ENCODE results near the gene SEMA4D. TPM values are rescaled to one million over a fixed set of nuclear protein-coding genes. Genes with fewer than 3 reads are reported as not detected.

The SEMA4D gene
- total RNA-seq, 1 experiment from 2014 or later, result 48.4 TPM

GRCh38 chr9:89418474-89418845 is 79.5 kb downstream of the SEMA4D start:
- TF ChIP-seq CTCF (conservative IDR thresholded peaks at IDR 0.05) (no peak), EZH2 (IDR thresholded peaks at IDR 0.05; ENCODE audit: low read depth) (no peak)
- H3K4me2 ChIP-seq, result no peak overlapping the region
- intact Hi-C loops (cut with micrococcal nuclease; ENCODE audit: unreplicated experiment), result no loop called here
- no peaks in the 10 kb centered on the region for H3K79me2 ChIP-seq (ENCODE audit: low read depth)
- no peaks in the 10 kb centered on the region for H3K36me3 ChIP-seq (ENCODE audit: low read depth)
- H3K27ac ChIP-seq, result no peak overlapping the region
- no peaks in the 10 kb centered on the region for H3K4me1 ChIP-seq (replicated peaks; ENCODE audit: insufficient read depth)
- H2AFZ ChIP-seq, result no peak overlapping the region
- DNase-seq, result no peak
- H3K27me3 ChIP-seq (ENCODE audit: insufficient read depth, low read depth), result no peaks in the 10 kb centered on the region
- no TSS peak for BruUV-seq (replicated peaks)
- ChIA-PET CTCF (interaction anchor here (0.6 kb wide), 1 partner anchor 400 kb away, joined by 7 read pairs; no protein-coding TSS in a partner anchor), POLR2A (ENCODE audit: unreplicated experiment) (no interaction called here)
- peaks cover 3% of the 10 kb centered on the region; the same call in 1 of the 2 replicates for H3F3A ChIP-seq (ENCODE audit: insufficient read depth, low read depth)
- no peaks in the 10 kb centered on the region for H3K9me2 ChIP-seq (ENCODE audit: insufficient read depth)
- no peak overlapping the region for H3K4me3 ChIP-seq
- no peaks in the 10 kb centered on the region for H3K9me3 ChIP-seq (ENCODE audit: insufficient read depth, low read depth)
- H4K20me1 ChIP-seq (ENCODE audit: insufficient read depth), result no peaks in the 10 kb centered on the region

- no peak overlapping the region for H3K4me2 ChIP-seq
- no peaks in the 10 kb centered on the region for H3K79me2 ChIP-seq (ENCODE audit: low read depth)
- DNase-seq, result no peak
- H3K9me2 ChIP-seq (ENCODE audit: insufficient read depth), result no peaks in the 10 kb centered on the region
- no peaks in the 10 kb centered on the region for H3K27me3 ChIP-seq (ENCODE audit: insufficient read depth, low read depth)
- ChIA-PET CTCF (interaction anchor here (1.2 kb wide), 1 partner anchor 131 kb away, joined by 3 read pairs; no protein-coding TSS in a partner anchor), POLR2A (ENCODE audit: unreplicated experiment) (no interaction called here)
- no peaks in the 10 kb centered on the region; the same call in 1 of the 2 replicates for H4K20me1 ChIP-seq (ENCODE audit: insufficient read depth)
- no peaks in the 10 kb centered on the region for H3K36me3 ChIP-seq (ENCODE audit: low read depth)
- H3K9me3 ChIP-seq (ENCODE audit: insufficient read depth, low read depth), result no peaks in the 10 kb centered on the region
- no peak overlapping the region for H3K4me3 ChIP-seq
- TF ChIP-seq CTCF (conservative IDR thresholded peaks at IDR 0.05) (no peak), EZH2 (IDR thresholded peaks at IDR 0.05; ENCODE audit: low read depth) (no peak)
- no TSS peak for BruUV-seq (replicated peaks)
- intact Hi-C loops (cut with micrococcal nuclease; ENCODE audit: unreplicated experiment), result no loop called here
- no peak overlapping the region for H3K27ac ChIP-seq
- no peak overlapping the region for H2AFZ ChIP-seq
- H3F3A ChIP-seq (ENCODE audit: insufficient read depth, low read depth), result peaks cover 2% of the 10 kb centered on the region; the same call in 1 of the 2 replicates
- H3K4me1 ChIP-seq (replicated peaks; ENCODE audit: insufficient read depth), result no peaks in the 10 kb centered on the region
These were observed 80.0 kb downstream of the SEMA4D start for GRCh38 chr9:89417832-89418473.

GRCh38 chr9:89414670-89415324 is 83.1 kb downstream of the SEMA4D start:
- Histone ChIP-seq H4K20me1 (ENCODE audit: insufficient read depth) (no peaks in the 10 kb centered on the region; the same call in 1 of the 2 replicates), H3K4me3 (no peak overlapping the region), H2AFZ (no peak overlapping the region), H3K4me2 (no peak overlapping the region), H3K27me3 (ENCODE audit: insufficient read depth, low read depth) (no peaks in the 10 kb centered on the region), H3K9me2 (ENCODE audit: insufficient read depth) (no peaks in the 10 kb centered on the region), H3K4me1 (replicated peaks; ENCODE audit: insufficient read depth) (no peaks in the 10 kb centered on the region), H3K79me2 (ENCODE audit: low read depth) (no peaks in the 10 kb centered on the region), H3K36me3 (ENCODE audit: low read depth) (no peaks in the 10 kb centered on the region), H3K9me3 (ENCODE audit: insufficient read depth, low read depth) (no peaks in the 10 kb centered on the region), H3K27ac (no peak overlapping the region), H3F3A (ENCODE audit: insufficient read depth, low read depth) (no peaks in the 10 kb centered on the region)
- intact Hi-C loops (cut with micrococcal nuclease; ENCODE audit: unreplicated experiment), result no loop called here
- CTCF ChIA-PET, result no interaction called here
- no TSS peak for BruUV-seq (replicated peaks)
- POLR2A ChIA-PET (ENCODE audit: unreplicated experiment), result no interaction called here
- TF ChIP-seq CTCF (conservative IDR thresholded peaks at IDR 0.05) (no peak), EZH2 (IDR thresholded peaks at IDR 0.05; ENCODE audit: low read depth) (no peak)
- DNase-seq, result no peak

Measured in PC-9 (cell line).